Adrenal gland (tissue), 5 donors: ENCODE data around the gene GNAL.

Source experiments
- POLR2A ChIP-seq, 2 donors: fragments of 450-650 bp; IDR thresholded peaks; one replicate each; pipeline ENCODE4 v1.6.1; 2017; ENCODE audit warnings: antibody characterized with exemption in 2 of 2, mild to moderate bottlenecking in 2 of 2, moderate library complexity in 1 of 2
- TF ChIP-seq, protein P1 (sequence below), 6 experiments: fragments of 450-650 bp in 4 of 6; fragments of 200-600 bp in 2 of 6; sonication (generic) in 1 of 6; IDR thresholded peaks; 1 replicate in 5 of 6; 2 replicates in 1 of 6; pipeline versions ENCODE4 v1.5.1 to v1.8.0; 2016 to 2021; ENCODE audit warnings: antibody characterized with exemption in 6 of 6, mild to moderate bottlenecking in 2 of 6, moderate library complexity in 1 of 6
- donor health status: DM: no; HTN: no; CAD: no.

- TF ChIP-seq, protein P1, sequence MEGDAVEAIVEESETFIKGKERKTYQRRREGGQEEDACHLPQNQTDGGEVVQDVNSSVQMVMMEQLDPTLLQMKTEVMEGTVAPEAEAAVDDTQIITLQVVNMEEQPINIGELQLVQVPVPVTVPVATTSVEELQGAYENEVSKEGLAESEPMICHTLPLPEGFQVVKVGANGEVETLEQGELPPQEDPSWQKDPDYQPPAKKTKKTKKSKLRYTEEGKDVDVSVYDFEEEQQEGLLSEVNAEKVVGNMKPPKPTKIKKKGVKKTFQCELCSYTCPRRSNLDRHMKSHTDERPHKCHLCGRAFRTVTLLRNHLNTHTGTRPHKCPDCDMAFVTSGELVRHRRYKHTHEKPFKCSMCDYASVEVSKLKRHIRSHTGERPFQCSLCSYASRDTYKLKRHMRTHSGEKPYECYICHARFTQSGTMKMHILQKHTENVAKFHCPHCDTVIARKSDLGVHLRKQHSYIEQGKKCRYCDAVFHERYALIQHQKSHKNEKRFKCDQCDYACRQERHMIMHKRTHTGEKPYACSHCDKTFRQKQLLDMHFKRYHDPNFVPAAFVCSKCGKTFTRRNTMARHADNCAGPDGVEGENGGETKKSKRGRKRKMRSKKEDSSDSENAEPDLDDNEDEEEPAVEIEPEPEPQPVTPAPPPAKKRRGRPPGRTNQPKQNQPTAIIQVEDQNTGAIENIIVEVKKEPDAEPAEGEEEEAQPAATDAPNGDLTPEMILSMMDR (IDR thresholded peaks at IDR 0.05) = no peak
- no peak for TF ChIP-seq POLR2A (IDR thresholded peaks at IDR 0.05)
These were observed 200.2 kb downstream of the GNAL start for GRCh38 chr18:11889284-11889683.
